ENCODE results near the gene SPATS2. TPM values are rescaled to one million over a fixed set of nuclear protein-coding genes. Genes with fewer than 3 reads are reported as not detected.

The SPATS2 gene
- total and polyA plus RNA-seq, 2 donors (not counting 3 experiments of a cell fraction or from before 2014, with no cell fraction given) = 55.8 to 66.5 TPM

- peaks cover 3% of the 10 kb centered on the region for H4K20me1 ChIP-seq (replicated peaks; ENCODE audit: control insufficient read depth, extremely low read depth, insufficient read depth, low read length)
- intact Hi-C loops (cut with micrococcal nuclease) = no loop called here
- H3K9ac ChIP-seq (replicated peaks; ENCODE audit: extremely low read depth, insufficient read depth, low read length) = no peak overlapping the region
- BruUV-seq (replicated peaks) = no TSS peak
- dilution Hi-C loops (cut with MboI; ENCODE audit: extremely low pct_ligation_motif_present, low sequenced_read_pairs) = no loop called here
- ChIA-PET CTCF (interaction anchor here (1.1 to 1.7 kb wide), 4 partner anchors 11 to 125 kb away, joined by 3 to 4 read pairs (median 4); no protein-coding TSS in a partner anchor), POLR2A (no interaction called here)
- H3K36me3 ChIP-seq (ENCODE audit: control insufficient read depth in 2 of 2, extremely low read depth in 1 of 2, insufficient read depth in 2 of 2, low read length in 2 of 2) = no peaks in the 10 kb centered on the region
- no peak for TF ChIP-seq GATA2 (IDR thresholded peaks at IDR 0.05; ENCODE audit: insufficient read depth, insufficient read length, low read depth, low read length)
- no peak for TF ChIP-seq MAX (IDR thresholded peaks at IDR 0.05; ENCODE audit: insufficient read depth, insufficient read length)
- no peak for TF ChIP-seq JUN (IDR thresholded peaks at IDR 0.05; ENCODE audit: borderline replicate concordance, insufficient read depth, insufficient read length, low read depth)
- TF ChIP-seq FOS (IDR thresholded peaks at IDR 0.05; ENCODE audit: borderline replicate concordance, insufficient read depth, low read length) = no peak
- TF ChIP-seq POLR2AphosphoS5 (IDR thresholded peaks at IDR 0.05; ENCODE audit: insufficient read depth, low read depth, low read length) = no peak
- TF ChIP-seq EZH2 (IDR thresholded peaks at IDR 0.05; ENCODE audit: borderline replicate concordance, low read depth, low read length, severe bottlenecking) = no peak
- TF ChIP-seq MYC (IDR thresholded peaks at IDR 0.05; ENCODE audit: low read depth, low read length) = no peak
- TF ChIP-seq POLR2A (IDR thresholded peaks at IDR 0.05; ENCODE audit: low read depth, low read length) = no peak
- no peak for TF ChIP-seq CTCF (IDR thresholded peaks at IDR 0.05; ENCODE audit: extremely low read depth in 1 of 2, insufficient read depth in 1 of 2, low read depth in 1 of 2, low read length in 2 of 2)
- H3K4me1 ChIP-seq (ENCODE audit: control insufficient read depth, extremely low read depth, insufficient read depth, low read length) = peaks cover 11% of the 10 kb centered on the region
- H2AFZ ChIP-seq (ENCODE audit: low read depth, low read length) = no peak overlapping the region
- FAIRE-seq = no peak
- H3K4me3 ChIP-seq (replicated peaks in 1 of 3; ENCODE audit: insufficient read depth in 1 of 3, low read depth in 1 of 3, low read length in 3 of 3) = no peak overlapping the region
- no peaks in the 10 kb centered on the region for H3K9me1 ChIP-seq (replicated peaks; ENCODE audit: control insufficient read depth, extremely low read depth, insufficient read depth, low read length)
- no peak for DNase-seq (ENCODE audit: low read depth, low spot score)
- H3K79me2 ChIP-seq (ENCODE audit: control insufficient read depth, insufficient read depth, low read length) = peaks cover 97% of the 10 kb centered on the region
- H3K4me2 ChIP-seq (ENCODE audit: insufficient read depth, low read length) = no peak overlapping the region
- no peaks in the 10 kb centered on the region for H3K27me3 ChIP-seq (ENCODE audit: control insufficient read depth in 2 of 2, insufficient read depth in 2 of 2, low read length in 2 of 2)
- no peaks in the 10 kb centered on the region for H3K9me3 ChIP-seq (replicated peaks; ENCODE audit: control insufficient read depth, insufficient read depth, low read length)
- no peak overlapping the region for H3K27ac ChIP-seq (ENCODE audit: insufficient read depth, low read depth, low read length)
Observed at GRCh38 chr12:49388682-49389386, 21.6 kb downstream of the SPATS2 start.

All from endothelial cell of umbilical vein (primary cell).